GM18873 (cell line): ENCODE measurements around the gene MYL12A.

Experiments
- ATAC-seq: cut with Tn5 transposase; IDR thresholded peaks from one replicate; pipeline ENCODE4 v1.9.1; 2021; ENCODE audit warnings: mild to moderate bottlenecking, moderate library complexity, moderate number of reproducible peaks; ENCODE audit not compliant: unreplicated experiment, low FRiP score

The MYL12A gene

GRCh38 chr18:3279201-3280185 lies 31.9 kb downstream of the MYL12A start:
- ATAC-seq, result peak; percentile 58

GRCh38 chr18:3281456-3282400 lies 34.1 kb downstream of the MYL12A start:
- peak; percentile 46 for ATAC-seq

GRCh38 chr18:3283253-3283863 lies 35.8 kb downstream of the MYL12A start:
- ATAC-seq, result no peak

GRCh38 chr18:3283908-3284307 lies 36.3 kb downstream of the MYL12A start:
- ATAC-seq, result no peak

GRCh38 chr18:3284501-3284900 lies 36.9 kb downstream of the MYL12A start:
- no peak for ATAC-seq

- ATAC-seq, result no peak
These were observed 38.6 kb downstream of the MYL12A start for GRCh38 chr18:3286159-3286558.

- no peak for ATAC-seq
These were observed 45.8 kb downstream of the MYL12A start for GRCh38 chr18:3293196-3293951.

GRCh38 chr18:3294435-3295080 lies 47.0 kb downstream of the MYL12A start:
- no peak for ATAC-seq

- ATAC-seq, result peak; percentile 98
These were observed 49.7 kb downstream of the MYL12A start for GRCh38 chr18:3297025-3297984.

- no peak for ATAC-seq
These were observed 57.2 kb downstream of the MYL12A start for GRCh38 chr18:3304832-3305231.

- ATAC-seq, result no peak
These were observed 57.8 kb downstream of the MYL12A start for GRCh38 chr18:3305354-3305762.
